Liver (tissue), 3 donors: Measurements from ENCODE around the gene CDC14A.
"Not testable (repeated sequence)": the region's sequence is repeated elsewhere in the genome, so short reads cannot be mapped to it uniquely, and the experiment has no call there.

ENCODE experiments used
- CTCF ChIP-seq: fragments of 150-350 bp; IDR thresholded peaks from 2 replicates; pipeline ENCODE4 v1.5.1; 2017; ENCODE audit warnings: improper control_type of control experiment, low read depth, low read length; ENCODE audit not compliant: missing input control
- HNF4G ChIP-seq: IDR thresholded peaks from 2 replicates; pipeline ENCODE4 v1.6.1; 2016; ENCODE audit warnings: antibody characterized with exemption
- REST ChIP-seq: IDR thresholded peaks from 2 replicates; pipeline ENCODE4 v1.6.1; 2016; ENCODE audit warnings: antibody characterized with exemption, mild to moderate bottlenecking
- TF ChIP-seq, protein P1 (sequence below): IDR thresholded peaks from 2 replicates; pipeline ENCODE4 v1.6.1; 2016; ENCODE audit warnings: antibody characterized with exemption
- donor health status: healthy.
- donor health status: healthy.

DNA sequence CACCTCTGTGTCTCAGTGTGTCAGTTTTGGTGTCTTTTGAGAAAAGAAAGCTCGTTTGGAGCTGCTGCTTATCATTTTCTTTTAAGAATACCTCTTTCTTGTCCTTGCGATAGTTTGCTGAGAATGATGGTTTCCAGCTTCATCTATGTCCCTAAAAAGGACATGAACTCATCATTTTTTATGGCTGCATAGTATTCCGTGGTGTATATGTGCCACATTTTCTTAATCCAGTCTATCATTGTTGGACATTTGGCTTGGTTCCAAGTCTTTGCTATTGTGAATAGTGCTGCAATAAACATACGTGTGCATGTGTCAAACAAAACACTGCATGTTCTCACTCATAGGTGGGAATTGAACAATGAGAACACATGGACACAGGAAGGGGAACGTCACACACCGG lies 12.6 kb upstream of the CDC14A start:
- not testable (repeated sequence) for TF ChIP-seq CTCF, REST, HNF4G
- TF ChIP-seq, protein P1, sequence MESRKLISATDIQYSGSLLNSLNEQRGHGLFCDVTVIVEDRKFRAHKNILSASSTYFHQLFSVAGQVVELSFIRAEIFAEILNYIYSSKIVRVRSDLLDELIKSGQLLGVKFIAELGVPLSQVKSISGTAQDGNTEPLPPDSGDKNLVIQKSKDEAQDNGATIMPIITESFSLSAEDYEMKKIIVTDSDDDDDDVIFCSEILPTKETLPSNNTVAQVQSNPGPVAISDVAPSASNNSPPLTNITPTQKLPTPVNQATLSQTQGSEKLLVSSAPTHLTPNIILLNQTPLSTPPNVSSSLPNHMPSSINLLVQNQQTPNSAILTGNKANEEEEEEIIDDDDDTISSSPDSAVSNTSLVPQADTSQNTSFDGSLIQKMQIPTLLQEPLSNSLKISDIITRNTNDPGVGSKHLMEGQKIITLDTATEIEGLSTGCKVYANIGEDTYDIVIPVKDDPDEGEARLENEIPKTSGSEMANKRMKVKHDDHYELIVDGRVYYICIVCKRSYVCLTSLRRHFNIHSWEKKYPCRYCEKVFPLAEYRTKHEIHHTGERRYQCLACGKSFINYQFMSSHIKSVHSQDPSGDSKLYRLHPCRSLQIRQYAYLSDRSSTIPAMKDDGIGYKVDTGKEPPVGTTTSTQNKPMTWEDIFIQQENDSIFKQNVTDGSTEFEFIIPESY: not testable (repeated sequence)
